GM12878 (cell line): ENCODE measurements around the gene IFRD2. TPM values are rescaled to one million over a fixed set of nuclear protein-coding genes. Genes with fewer than 3 reads are reported as not detected.

ENCODE experiments used
- HCFC1 ChIP-seq: fragments of 150-350 bp; IDR thresholded peaks from 2 replicates; pipeline ENCODE4 v1.6.1; 2014; ENCODE audit warnings: low read length
- HDAC6 ChIP-seq: fragments of 200-600 bp; sonication (generic); IDR thresholded peaks from one replicate; pipeline ENCODE4 v1.8.0; 2017; ENCODE audit warnings: antibody characterized with exemption; ENCODE audit not compliant: unreplicated experiment
- IRF4 ChIP-seq: IDR thresholded peaks from 2 replicates; pipeline ENCODE4 v1.6.1; 2011; ENCODE audit warnings: low read depth, low read length
- IRF5 ChIP-seq: fragments of 450-650 bp; IDR thresholded peaks from 2 replicates; pipeline ENCODE4 v1.6.1; 2017; ENCODE audit warnings: borderline replicate concordance
- LARP7 ChIP-seq: fragments of 450-650 bp; IDR thresholded peaks from 2 replicates; pipeline ENCODE4 v1.6.1; 2017; ENCODE audit warnings: mild to moderate bottlenecking
- NFYA ChIP-seq: IDR thresholded peaks from 2 replicates; pipeline ENCODE4 v1.6.1; 2011; ENCODE audit warnings: low read depth, mild to moderate bottlenecking, low read length, improper control_type of control experiment, borderline replicate concordance
- NKRF ChIP-seq: fragments of 450-650 bp; conservative IDR thresholded peaks from 2 replicates; pipeline ENCODE4 v1.6.1; 2017; ENCODE audit warnings: mild to moderate bottlenecking, moderate library complexity
- RFX5 ChIP-seq: IDR thresholded peaks from 2 replicates; pipeline ENCODE4 v1.6.1; 2011; ENCODE audit warnings: low read depth, low read length, improper control_type of control experiment
- RUNX3 ChIP-seq: IDR thresholded peaks from 2 replicates; pipeline ENCODE4 v1.6.1; 2012; ENCODE audit warnings: low read length, inconsistent platforms
- SMARCA5 ChIP-seq: fragments of 450-650 bp; IDR thresholded peaks from 2 replicates; pipeline ENCODE4 v1.6.1; 2017; ENCODE audit warnings: mild to moderate bottlenecking
- SMC3 ChIP-seq: IDR thresholded peaks from 2 replicates; pipeline ENCODE4 v1.6.1; 2011; ENCODE audit warnings: low read length, improper control_type of control experiment, borderline replicate concordance
- ZBTB40 ChIP-seq: fragments of 450-650 bp; IDR thresholded peaks from 2 replicates; pipeline ENCODE4 v1.6.1; 2016; ENCODE audit warnings: mild to moderate bottlenecking, moderate library complexity, borderline replicate concordance
- polyA plus RNA-seq, 11 experiments: library from polyadenylated mRNA; depleted of rRNA in 4 of 11; unstranded in 6 of 11; stranded (reverse) in 5 of 11; fragments of >200 nt; fragmentation: Nextera tagmentation in 4 of 11; fragmentation: Illumina TruSeq in 1 of 11; extraction: Ambion mirVana in 4 of 11; extraction: Trizol in 1 of 11; gene quantifications; 1 replicate in 1 of 11; 2 replicates in 10 of 11; pipeline versions ENCODE4 v1.2.1 to v1.2.3, GENCODE V29; 2011 to 2016; ENCODE audit warnings: inconsistent platforms in 2 of 11, missing spikeins in 2 of 11, low read depth in 1 of 11
- total RNA-seq, 4 experiments: library from RNA; depleted of rRNA in 3 of 4; stranded (reverse); fragments of >200 nt in 3 of 4; fragmentation: Illumina TruSeq in 1 of 4; extraction: Trizol in 1 of 4; gene quantifications; 2 replicates each; pipeline versions ENCODE4 v1.2.1 to v1.2.3, GENCODE V29; 2013 to 2021
- TF ChIP-seq, protein P1 (sequence below): fragments of 450-650 bp; IDR thresholded peaks from 2 replicates; pipeline ENCODE4 v1.6.1; 2017; ENCODE audit warnings: mild to moderate bottlenecking, moderate library complexity
- TF ChIP-seq, protein P2 (sequence below), 3 experiments: IDR thresholded peaks in 2 of 3; conservative IDR thresholded peaks in 1 of 3; 2 replicates each; pipeline ENCODE4 v1.5.1; 2011; ENCODE audit warnings: low read depth in 3 of 3, low read length in 3 of 3, mild to moderate bottlenecking in 3 of 3, control low read depth in 2 of 3, moderate library complexity in 2 of 3, inconsistent platforms in 1 of 3, mixed read lengths in 1 of 3; ENCODE audit not compliant: control insufficient read depth in 2 of 3, insufficient read depth in 1 of 3; ENCODE audit errors: extremely low read depth in 1 of 3

IFRD2 gene
- total and polyA plus RNA-seq, 10 of the 15 experiments (the other 5 are each of a cell fraction or from before 2014, with no cell fraction given), result 19.1 to 153 (median 80.3) TPM

GRCh38 chr3:50246517-50246954, 45.7 kb downstream of the IFRD2 start (continued):
- no peak for TF ChIP-seq HDAC6
- TF ChIP-seq, protein P1, sequence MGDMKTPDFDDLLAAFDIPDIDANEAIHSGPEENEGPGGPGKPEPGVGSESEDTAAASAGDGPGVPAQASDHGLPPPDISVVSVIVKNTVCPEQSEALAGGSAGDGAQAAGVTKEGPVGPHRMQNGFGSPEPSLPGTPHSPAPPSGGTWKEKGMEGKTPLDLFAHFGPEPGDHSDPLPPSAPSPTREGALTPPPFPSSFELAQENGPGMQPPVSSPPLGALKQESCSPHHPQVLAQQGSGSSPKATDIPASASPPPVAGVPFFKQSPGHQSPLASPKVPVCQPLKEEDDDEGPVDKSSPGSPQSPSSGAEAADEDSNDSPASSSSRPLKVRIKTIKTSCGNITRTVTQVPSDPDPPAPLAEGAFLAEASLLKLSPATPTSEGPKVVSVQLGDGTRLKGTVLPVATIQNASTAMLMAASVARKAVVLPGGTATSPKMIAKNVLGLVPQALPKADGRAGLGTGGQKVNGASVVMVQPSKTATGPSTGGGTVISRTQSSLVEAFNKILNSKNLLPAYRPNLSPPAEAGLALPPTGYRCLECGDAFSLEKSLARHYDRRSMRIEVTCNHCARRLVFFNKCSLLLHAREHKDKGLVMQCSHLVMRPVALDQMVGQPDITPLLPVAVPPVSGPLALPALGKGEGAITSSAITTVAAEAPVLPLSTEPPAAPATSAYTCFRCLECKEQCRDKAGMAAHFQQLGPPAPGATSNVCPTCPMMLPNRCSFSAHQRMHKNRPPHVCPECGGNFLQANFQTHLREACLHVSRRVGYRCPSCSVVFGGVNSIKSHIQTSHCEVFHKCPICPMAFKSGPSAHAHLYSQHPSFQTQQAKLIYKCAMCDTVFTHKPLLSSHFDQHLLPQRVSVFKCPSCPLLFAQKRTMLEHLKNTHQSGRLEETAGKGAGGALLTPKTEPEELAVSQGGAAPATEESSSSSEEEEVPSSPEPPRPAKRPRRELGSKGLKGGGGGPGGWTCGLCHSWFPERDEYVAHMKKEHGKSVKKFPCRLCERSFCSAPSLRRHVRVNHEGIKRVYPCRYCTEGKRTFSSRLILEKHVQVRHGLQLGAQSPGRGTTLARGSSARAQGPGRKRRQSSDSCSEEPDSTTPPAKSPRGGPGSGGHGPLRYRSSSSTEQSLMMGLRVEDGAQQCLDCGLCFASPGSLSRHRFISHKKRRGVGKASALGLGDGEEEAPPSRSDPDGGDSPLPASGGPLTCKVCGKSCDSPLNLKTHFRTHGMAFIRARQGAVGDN, result peak; percentile 58; the same call in 1 of the 2 replicates
- no peak for TF ChIP-seq NFYA
- TF ChIP-seq SMARCA5, result 0 out of 2 replicates have a peak, but pooled peaks have one; percentile 9
- no peak for TF ChIP-seq NKRF
- TF ChIP-seq LARP7, result no peak
- no peak for TF ChIP-seq RUNX3
- no peak for TF ChIP-seq RFX5
- peak; percentile 66 for TF ChIP-seq ZBTB40
- no peak for TF ChIP-seq IRF5
- no peak; the same call in 1 of the 2 replicates for TF ChIP-seq HCFC1
- TF ChIP-seq SMC3, result no peak
- TF ChIP-seq, protein P2, sequence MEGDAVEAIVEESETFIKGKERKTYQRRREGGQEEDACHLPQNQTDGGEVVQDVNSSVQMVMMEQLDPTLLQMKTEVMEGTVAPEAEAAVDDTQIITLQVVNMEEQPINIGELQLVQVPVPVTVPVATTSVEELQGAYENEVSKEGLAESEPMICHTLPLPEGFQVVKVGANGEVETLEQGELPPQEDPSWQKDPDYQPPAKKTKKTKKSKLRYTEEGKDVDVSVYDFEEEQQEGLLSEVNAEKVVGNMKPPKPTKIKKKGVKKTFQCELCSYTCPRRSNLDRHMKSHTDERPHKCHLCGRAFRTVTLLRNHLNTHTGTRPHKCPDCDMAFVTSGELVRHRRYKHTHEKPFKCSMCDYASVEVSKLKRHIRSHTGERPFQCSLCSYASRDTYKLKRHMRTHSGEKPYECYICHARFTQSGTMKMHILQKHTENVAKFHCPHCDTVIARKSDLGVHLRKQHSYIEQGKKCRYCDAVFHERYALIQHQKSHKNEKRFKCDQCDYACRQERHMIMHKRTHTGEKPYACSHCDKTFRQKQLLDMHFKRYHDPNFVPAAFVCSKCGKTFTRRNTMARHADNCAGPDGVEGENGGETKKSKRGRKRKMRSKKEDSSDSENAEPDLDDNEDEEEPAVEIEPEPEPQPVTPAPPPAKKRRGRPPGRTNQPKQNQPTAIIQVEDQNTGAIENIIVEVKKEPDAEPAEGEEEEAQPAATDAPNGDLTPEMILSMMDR (IDR thresholded peaks at IDR 0.05 in 2 of 3, conservative IDR thresholded peaks at IDR 0.05 in 1 of 3; ENCODE audit: control insufficient read depth in 2 of 3, extremely low read depth in 1 of 3, insufficient read depth in 1 of 3, low read depth in 3 of 3, low read length in 3 of 3), result no peak
- no peak for TF ChIP-seq IRF4
